Measurements from ENCODE around the gene CPTP.

The CPTP gene

GRCh38 chr1:1356166-1356795, 31.7 kb downstream of the CPTP start:
- H3K4me1 ChIP-seq (ENCODE audit: control insufficient read depth, low read depth, low read length) = peaks cover 3% of the 10 kb centered on the region
- no peak overlapping the region for H2BK5ac ChIP-seq (ENCODE audit: low read length)
- H4K5ac ChIP-seq (ENCODE audit: low read length) = no peak overlapping the region
- H2BK15ac ChIP-seq (replicated peaks; ENCODE audit: low read depth) = no peak overlapping the region
- no peak overlapping the region for H3K4me2 ChIP-seq (ENCODE audit: low read length)
- no peaks in the 10 kb centered on the region for H3K79me2 ChIP-seq (ENCODE audit: control insufficient read depth, insufficient read depth, low read length)
- no peak overlapping the region for H3K18ac ChIP-seq (ENCODE audit: low read length)
- H3K36me3 ChIP-seq (ENCODE audit: control insufficient read depth, insufficient read depth, low read length) = no peaks in the 10 kb centered on the region
- H3K27ac ChIP-seq (ENCODE audit: low read depth, low read length) = no peak overlapping the region
- no peaks in the 10 kb centered on the region for H3K79me1 ChIP-seq (ENCODE audit: low read length)
- no peak overlapping the region for H2AK5ac ChIP-seq (ENCODE audit: low read length)
- no peak overlapping the region for H3K23ac ChIP-seq (ENCODE audit: low read length)
- DNase-seq = no peak
- H3K56ac ChIP-seq (ENCODE audit: low read length) = no peak overlapping the region
- WGBS (ENCODE audit: extremely low coverage, insufficient coverage, low lambda C conversion rate) = no CpG with 5 or more reads among the region's 8 CpGs
- H3K4me3 ChIP-seq (ENCODE audit: low read length) = no peak overlapping the region
- H3K4ac ChIP-seq (ENCODE audit: low read depth, low read length) = no peak overlapping the region
- H3K27me3 ChIP-seq (ENCODE audit: insufficient read depth, low read length, poor library complexity) = peaks cover 6% of the 10 kb centered on the region
- H4K8ac ChIP-seq (ENCODE audit: low read depth, low read length) = no peak overlapping the region
- no peak overlapping the region for H3K9ac ChIP-seq (ENCODE audit: low read length)
- no peak overlapping the region for H2BK120ac ChIP-seq (ENCODE audit: low read depth, low read length)

- H3K18ac ChIP-seq (ENCODE audit: low read length) = no peak overlapping the region
- H3K79me1 ChIP-seq (ENCODE audit: low read length) = no peaks in the 10 kb centered on the region
- H2BK120ac ChIP-seq (ENCODE audit: low read depth, low read length) = no peak overlapping the region
- no peak overlapping the region for H2BK15ac ChIP-seq (replicated peaks; ENCODE audit: low read depth)
- no peak overlapping the region for H4K8ac ChIP-seq (ENCODE audit: low read depth, low read length)
- H3K4me3 ChIP-seq (ENCODE audit: low read length) = no peak overlapping the region
- no peak overlapping the region for H3K56ac ChIP-seq (ENCODE audit: low read length)
- DNase-seq = no peak
- H3K4me2 ChIP-seq (ENCODE audit: low read length) = no peak overlapping the region
- no peaks in the 10 kb centered on the region for H3K79me2 ChIP-seq (ENCODE audit: control insufficient read depth, insufficient read depth, low read length)
- no peak overlapping the region for H3K9ac ChIP-seq (ENCODE audit: low read length)
- H3K27ac ChIP-seq (ENCODE audit: low read depth, low read length) = no peak overlapping the region
- H3K23ac ChIP-seq (ENCODE audit: low read length) = no peak overlapping the region
- no CpG with 5 or more reads among the region's 26 CpGs for WGBS (ENCODE audit: extremely low coverage, insufficient coverage, low lambda C conversion rate)
- no peak overlapping the region for H4K5ac ChIP-seq (ENCODE audit: low read length)
- H3K4me1 ChIP-seq (ENCODE audit: control insufficient read depth, low read depth, low read length) = peaks cover 3% of the 10 kb centered on the region
- H3K27me3 ChIP-seq (ENCODE audit: insufficient read depth, low read length, poor library complexity) = peaks cover 6% of the 10 kb centered on the region
- no peak overlapping the region for H3K4ac ChIP-seq (ENCODE audit: low read depth, low read length)
- H2AK5ac ChIP-seq (ENCODE audit: low read length) = no peak overlapping the region
- H2BK5ac ChIP-seq (ENCODE audit: low read length) = no peak overlapping the region
- H3K36me3 ChIP-seq (ENCODE audit: control insufficient read depth, insufficient read depth, low read length) = no peaks in the 10 kb centered on the region
Measured at GRCh38 chr1:1356796-1357401, 32.3 kb downstream of the CPTP start.

GRCh38 chr1:1357871-1358432, 33.4 kb downstream of the CPTP start:
- H3K36me3 ChIP-seq (ENCODE audit: control insufficient read depth, insufficient read depth, low read length) = no peaks in the 10 kb centered on the region
- peak overlapping the region; percentile 49 for H3K4ac ChIP-seq (ENCODE audit: low read depth, low read length)
- H3K27me3 ChIP-seq (ENCODE audit: insufficient read depth, low read length, poor library complexity) = peaks cover 6% of the 10 kb centered on the region
- DNase-seq = no peak
- H3K56ac ChIP-seq (ENCODE audit: low read length) = no peak overlapping the region
- H4K5ac ChIP-seq (ENCODE audit: low read length) = no peak overlapping the region
- no peak overlapping the region for H2BK120ac ChIP-seq (ENCODE audit: low read depth, low read length)
- peak overlapping the region; percentile 28 for H3K18ac ChIP-seq (ENCODE audit: low read length)
- no peak overlapping the region for H2AK5ac ChIP-seq (ENCODE audit: low read length)
- H3K79me2 ChIP-seq (ENCODE audit: control insufficient read depth, insufficient read depth, low read length) = no peaks in the 10 kb centered on the region
- peak overlapping the region; percentile 42 for H3K9ac ChIP-seq (ENCODE audit: low read length)
- WGBS (ENCODE audit: extremely low coverage, insufficient coverage, low lambda C conversion rate) = no CpG with 5 or more reads among the region's 18 CpGs
- peaks cover 3% of the 10 kb centered on the region for H3K4me1 ChIP-seq (ENCODE audit: control insufficient read depth, low read depth, low read length)
- no peak overlapping the region for H2BK15ac ChIP-seq (replicated peaks; ENCODE audit: low read depth)
- no peak overlapping the region for H3K23ac ChIP-seq (ENCODE audit: low read length)
- no peak overlapping the region for H3K4me3 ChIP-seq (ENCODE audit: low read length)
- no peaks in the 10 kb centered on the region for H3K79me1 ChIP-seq (ENCODE audit: low read length)
- H2BK5ac ChIP-seq (ENCODE audit: low read length) = no peak overlapping the region
- H3K4me2 ChIP-seq (ENCODE audit: low read length) = no peak overlapping the region
- no peak overlapping the region for H4K8ac ChIP-seq (ENCODE audit: low read depth, low read length)
- no peak overlapping the region for H3K27ac ChIP-seq (ENCODE audit: low read depth, low read length)

GRCh38 chr1:1358433-1359271, 34.0 kb downstream of the CPTP start, which contains the start of gene MXRA8:
Gene MXRA8 (minus strand): TSS chr1:1358555. CDS start chr1:1358504, 51 bp downstream.
- Histone ChIP-seq H3K18ac (ENCODE audit: low read length) (peak within 1 kb of the TSS; percentile 28), H3K79me1 (ENCODE audit: low read length) (no peaks in the 10 kb centered on the region), H2BK120ac (ENCODE audit: low read depth, low read length) (peak within 1 kb of the TSS; percentile 5), H2AK5ac (ENCODE audit: low read length) (no peak within 1 kb of the TSS), H3K9ac (ENCODE audit: low read length) (peak within 1 kb of the TSS; percentile 42), H3K27me3 (ENCODE audit: insufficient read depth, low read length, poor library complexity) (peaks cover 6% of the 10 kb centered on the region), H4K8ac (ENCODE audit: low read depth, low read length) (no peak within 1 kb of the TSS), H2BK15ac (replicated peaks; ENCODE audit: low read depth) (no peak within 1 kb of the TSS), H2BK5ac (ENCODE audit: low read length) (no peak within 1 kb of the TSS), H3K4me2 (ENCODE audit: low read length) (no peak within 1 kb of the TSS), H4K5ac (ENCODE audit: low read length) (no peak within 1 kb of the TSS), H3K56ac (ENCODE audit: low read length) (peak within 1 kb of the TSS; percentile 70), H3K4me1 (ENCODE audit: control insufficient read depth, low read depth, low read length) (peaks cover 3% of the 10 kb centered on the region), H3K23ac (ENCODE audit: low read length) (no peak within 1 kb of the TSS), H3K27ac (ENCODE audit: low read depth, low read length) (no peak within 1 kb of the TSS), H3K4me3 (ENCODE audit: low read length) (no peak within 1 kb of the TSS), H3K79me2 (ENCODE audit: control insufficient read depth, insufficient read depth, low read length) (no peaks in the 10 kb centered on the region), H3K4ac (ENCODE audit: low read depth, low read length) (peak within 1 kb of the TSS; percentile 49), H3K36me3 (ENCODE audit: control insufficient read depth, insufficient read depth, low read length) (no peaks in the 10 kb centered on the region)
- WGBS (ENCODE audit: extremely low coverage, insufficient coverage, low lambda C conversion rate) = no CpG with 5 or more reads among the region's 29 CpGs
- peak; percentile 78 for DNase-seq

GRCh38 chr1:1359308-1359663, 34.7 kb downstream of the CPTP start:
- Histone ChIP-seq H3K4me2 (ENCODE audit: low read length) (no peak overlapping the region), H3K4me3 (ENCODE audit: low read length) (no peak overlapping the region), H3K4me1 (ENCODE audit: control insufficient read depth, low read depth, low read length) (peaks cover 3% of the 10 kb centered on the region), H4K5ac (ENCODE audit: low read length) (no peak overlapping the region), H3K56ac (ENCODE audit: low read length) (peak overlapping the region; percentile 70), H2BK120ac (ENCODE audit: low read depth, low read length) (no peak overlapping the region), H3K23ac (ENCODE audit: low read length) (no peak overlapping the region), H2BK15ac (replicated peaks; ENCODE audit: low read depth) (no peak overlapping the region), H3K27me3 (ENCODE audit: insufficient read depth, low read length, poor library complexity) (peaks cover 6% of the 10 kb centered on the region), H3K36me3 (ENCODE audit: control insufficient read depth, insufficient read depth, low read length) (no peaks in the 10 kb centered on the region), H3K18ac (ENCODE audit: low read length) (no peak overlapping the region), H3K27ac (ENCODE audit: low read depth, low read length) (no peak overlapping the region), H3K79me1 (ENCODE audit: low read length) (no peaks in the 10 kb centered on the region), H3K79me2 (ENCODE audit: control insufficient read depth, insufficient read depth, low read length) (no peaks in the 10 kb centered on the region), H3K4ac (ENCODE audit: low read depth, low read length) (no peak overlapping the region), H2BK5ac (ENCODE audit: low read length) (no peak overlapping the region), H3K9ac (ENCODE audit: low read length) (no peak overlapping the region), H2AK5ac (ENCODE audit: low read length) (no peak overlapping the region), H4K8ac (ENCODE audit: low read depth, low read length) (no peak overlapping the region)
- no CpG with 5 or more reads among the region's 6 CpGs for WGBS (ENCODE audit: extremely low coverage, insufficient coverage, low lambda C conversion rate)
- DNase-seq = no peak

All from mesendoderm (in vitro differentiated cells).